Fibroblast of gingiva (primary cell): Measurements from ENCODE around the gene EPM2AIP1.
"Not testable (repeated sequence)": the region's sequence is repeated elsewhere in the genome, so short reads cannot be mapped to it uniquely, and the experiment has no call there.

Experiments used
- DNase-seq: peaks from one replicate; pipeline ENCODE4 v3.0.0-alpha.2; 2011; ENCODE audit warnings: low read depth

EPM2AIP1 gene

DNA sequence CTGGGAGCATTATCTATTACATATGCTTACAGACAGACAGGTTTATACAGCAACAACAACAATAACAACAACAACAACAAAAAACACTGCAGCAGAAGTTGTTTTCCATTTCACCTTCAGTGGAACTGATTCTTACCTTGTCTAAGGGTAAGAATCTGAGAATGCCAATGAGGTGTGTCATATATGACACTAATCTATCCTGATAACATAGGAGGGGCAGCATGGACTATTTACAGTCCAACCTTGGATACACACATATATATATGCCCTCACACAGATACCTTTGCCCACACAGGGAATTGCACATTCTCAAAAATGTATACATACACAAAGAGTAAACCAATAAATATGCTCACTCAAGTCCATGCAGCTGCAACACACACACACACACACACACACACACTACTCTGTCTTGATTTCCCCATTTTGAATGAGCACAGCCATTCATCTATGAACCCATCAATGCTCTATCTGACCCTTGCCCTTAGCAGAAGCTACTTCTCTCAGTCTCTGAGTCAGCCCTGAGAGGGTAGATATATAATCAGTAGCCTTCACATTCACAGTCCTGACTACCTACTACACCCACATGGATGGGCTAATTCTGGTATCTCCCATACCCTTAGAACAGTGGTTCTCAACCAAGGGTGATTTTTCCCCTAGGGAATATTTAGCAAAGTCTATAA is 38.3 kb downstream of the EPM2AIP1 start:
- DNase-seq: no peak

DNA sequence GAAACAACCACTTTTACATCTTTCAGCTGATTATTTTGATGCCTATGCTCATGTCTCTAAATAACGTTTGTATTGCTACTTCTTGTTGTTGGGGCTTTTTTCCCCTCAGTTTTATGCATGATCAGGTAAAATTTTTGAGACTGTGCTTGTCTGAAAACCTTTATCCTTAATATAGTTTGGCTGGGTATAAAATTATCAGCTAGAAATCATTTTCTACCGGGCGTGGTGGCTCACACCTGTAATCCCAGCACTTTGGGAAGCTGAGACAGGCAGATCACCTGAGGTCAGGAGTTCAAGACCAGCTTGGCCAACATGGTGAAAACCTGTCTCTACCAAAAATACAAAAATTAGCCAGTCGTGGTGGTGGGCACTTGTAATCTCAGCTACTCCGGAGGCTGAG is 45.1 kb downstream of the EPM2AIP1 start:
- DNase-seq: not testable (repeated sequence)

DNA sequence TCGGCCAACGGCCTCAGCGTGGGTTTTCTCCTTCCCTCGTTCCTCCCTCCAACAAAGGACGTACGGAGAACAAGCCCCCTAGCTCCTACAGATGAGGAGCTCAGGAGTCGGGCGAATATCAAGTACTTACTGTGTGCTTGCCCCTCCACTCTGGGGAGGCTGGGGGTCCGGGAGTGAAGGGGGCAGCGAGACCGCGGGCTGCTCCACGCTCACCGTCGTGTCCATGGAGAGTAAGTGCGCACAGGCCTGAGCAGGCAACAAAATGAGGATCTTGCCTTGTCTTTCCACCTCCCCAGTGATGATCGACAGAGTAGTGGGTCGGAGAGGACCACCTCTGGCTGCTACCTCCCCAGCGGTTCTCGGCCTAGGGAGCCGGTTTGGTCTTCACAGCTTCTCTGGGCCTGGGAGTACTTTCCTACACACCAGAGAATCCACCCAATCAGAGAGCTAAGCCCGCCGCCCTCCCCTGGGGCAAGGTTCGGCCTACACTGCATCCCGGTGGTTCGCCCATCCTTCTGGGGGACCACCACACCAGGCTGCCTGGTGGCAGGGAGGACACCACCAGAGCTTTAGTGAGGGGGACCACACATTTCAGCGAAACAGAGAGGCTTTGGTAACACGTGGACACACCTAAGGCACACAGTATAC is 47.5 kb downstream of the EPM2AIP1 start:
- no peak for DNase-seq

DNA sequence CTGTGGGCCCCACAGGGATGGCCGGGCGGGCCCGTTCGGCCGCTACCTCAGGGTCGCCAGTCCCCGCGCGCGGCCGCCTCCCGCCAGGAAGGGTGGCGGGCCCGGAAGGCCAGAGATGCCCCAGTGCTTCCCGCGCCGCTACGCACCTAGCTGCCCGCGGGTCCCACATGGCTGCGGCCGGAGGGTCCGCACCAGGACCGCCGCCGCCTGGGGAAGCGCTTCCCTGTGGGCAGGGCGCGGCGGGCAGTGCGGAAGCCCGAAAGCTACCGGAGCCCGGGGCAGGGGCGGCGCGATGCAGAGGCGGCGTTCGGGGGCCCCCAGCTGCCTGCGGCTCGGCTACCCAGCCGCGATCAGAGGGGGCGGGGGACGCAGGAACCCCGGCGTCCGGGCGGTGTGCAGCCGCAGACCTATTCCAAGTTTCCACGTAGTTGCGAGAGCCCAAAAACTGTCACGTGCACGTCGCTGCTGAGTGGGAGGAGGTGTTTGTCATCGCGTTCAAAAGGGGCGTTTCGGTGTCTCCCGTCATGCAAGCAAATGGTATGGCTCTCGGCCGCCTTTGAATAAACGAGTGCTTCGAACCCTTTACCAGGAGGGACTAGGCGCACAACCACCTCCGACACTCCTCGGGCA is 48.2 kb downstream of the EPM2AIP1 start, which contains the start of gene TRANK1:
Gene TRANK1 (minus strand): TSS at position 414 of the 630 bp plus-strand sequence. CDS start 245 bp downstream, at position 169.
- peak; percentile 69 for DNase-seq

DNA sequence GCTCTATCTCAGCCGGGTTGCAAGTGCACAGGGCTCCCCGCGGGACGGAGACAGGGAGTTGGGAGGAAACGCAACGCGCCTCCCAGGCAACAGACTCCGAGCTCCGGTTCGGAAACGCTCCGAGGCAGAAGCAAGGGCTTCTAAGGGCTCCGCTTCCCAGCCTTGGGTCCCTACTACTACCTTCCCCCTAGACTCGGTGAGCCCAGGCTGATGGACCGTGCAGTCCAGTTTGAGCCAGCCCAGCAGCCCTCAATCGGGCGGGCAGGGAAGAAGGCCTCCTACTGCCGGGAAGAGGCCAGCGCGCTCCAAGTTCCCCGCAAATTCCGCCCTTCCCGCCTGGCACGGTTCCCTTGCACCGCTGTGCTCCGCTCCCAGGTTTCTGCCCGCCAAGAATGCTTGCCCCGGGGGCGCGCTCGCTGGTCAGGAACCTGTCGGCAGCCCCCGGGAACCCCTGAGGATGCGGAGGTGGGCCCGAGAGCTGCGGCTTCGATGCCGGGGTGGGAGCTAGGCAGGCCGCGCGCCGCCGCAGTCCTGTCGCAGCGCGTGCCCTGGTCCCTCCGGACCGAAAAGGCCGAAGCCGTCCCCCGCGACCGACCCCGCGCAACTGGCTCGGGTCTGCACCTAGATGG is 48.8 kb downstream of the EPM2AIP1 start:
- peak; percentile 56 for DNase-seq

DNA sequence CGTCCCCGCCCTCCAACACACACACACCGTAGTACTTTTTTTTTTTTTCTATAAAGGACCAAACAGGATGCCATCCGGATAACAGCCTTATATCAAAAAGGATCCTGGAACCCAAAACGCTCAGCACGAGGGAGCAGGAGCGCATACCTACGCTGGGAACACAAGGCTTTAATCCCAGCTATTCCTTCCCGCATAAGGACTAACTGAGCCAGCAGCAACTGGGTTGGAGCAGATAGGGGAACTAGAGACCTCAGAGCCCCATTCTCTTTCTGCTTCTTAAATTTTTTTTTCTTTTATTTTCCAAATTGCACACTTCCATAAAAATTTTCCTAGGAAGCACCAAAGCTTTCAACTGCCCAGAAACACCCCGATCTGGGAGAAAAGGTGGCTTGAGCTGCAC is 49.3 kb downstream of the EPM2AIP1 start:
- no peak for DNase-seq

DNA sequence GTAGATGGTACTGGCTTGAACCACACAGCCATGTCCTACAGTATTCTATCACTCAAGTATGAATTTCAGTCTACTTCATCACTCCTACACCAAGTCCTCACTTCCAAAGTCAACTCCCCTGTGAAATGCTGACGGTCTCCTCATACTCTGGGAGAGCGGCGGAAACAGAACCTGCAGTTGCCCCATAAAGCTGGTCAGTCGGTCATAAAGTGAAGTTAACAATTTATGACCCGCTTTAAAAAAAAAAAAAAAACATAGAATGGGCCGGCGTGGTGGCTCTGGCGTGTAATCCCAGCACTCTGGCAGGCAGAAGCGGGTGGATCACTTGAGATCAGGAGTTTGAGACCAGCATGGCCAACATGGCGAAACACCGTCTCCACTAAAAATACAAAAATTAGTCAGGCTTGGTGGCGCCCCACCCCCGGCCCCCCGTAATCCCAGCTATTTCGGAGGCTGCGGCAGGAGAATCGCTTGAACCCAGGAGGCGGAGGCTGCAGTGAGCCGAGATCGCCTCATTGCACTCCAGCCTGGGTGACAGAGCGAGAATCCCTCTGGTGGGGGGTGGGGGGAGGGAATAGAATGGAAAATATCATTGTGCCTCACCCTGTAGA is 50.2 kb downstream of the EPM2AIP1 start:
- no peak for DNase-seq

DNA sequence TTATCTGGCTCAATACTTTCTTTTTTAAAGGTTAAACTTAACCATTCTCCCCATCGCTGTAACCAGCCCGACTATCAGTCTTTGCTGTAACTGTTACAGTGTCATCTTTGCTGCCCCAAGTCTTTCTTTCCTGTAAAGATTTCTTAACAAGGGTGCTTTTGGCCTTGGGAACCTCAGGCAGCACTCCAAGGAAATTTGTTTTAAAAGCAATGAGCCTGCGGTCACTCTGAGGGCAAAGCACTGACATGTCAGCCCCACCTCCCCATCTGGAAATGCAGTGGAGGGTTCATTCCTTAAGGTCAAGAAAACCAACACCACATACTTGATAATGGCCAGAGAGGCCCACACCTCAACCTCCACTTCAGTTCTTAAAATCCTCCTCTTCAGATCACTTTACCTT is 51.3 kb downstream of the EPM2AIP1 start:
- DNase-seq: peak; percentile 26

DNA sequence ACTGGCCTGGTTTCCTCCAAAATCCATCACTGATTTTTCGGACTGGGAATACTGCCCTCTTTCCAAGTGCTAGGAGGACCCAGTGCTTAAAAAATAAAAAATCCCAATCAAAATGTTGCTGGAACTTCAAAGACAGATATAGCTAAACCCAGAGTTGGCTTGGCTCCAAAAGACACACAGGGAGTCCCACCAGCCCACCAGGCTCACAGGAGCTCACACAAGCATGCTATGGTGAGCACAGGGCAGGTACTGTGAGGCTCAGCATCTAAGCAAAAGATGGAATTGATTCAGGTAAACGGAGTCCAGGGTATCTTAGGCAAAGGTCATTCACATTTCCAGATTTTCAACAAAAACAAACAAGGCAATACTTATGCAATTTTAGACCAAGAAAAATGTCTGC is 51.8 kb downstream of the EPM2AIP1 start:
- DNase-seq: no peak

DNA sequence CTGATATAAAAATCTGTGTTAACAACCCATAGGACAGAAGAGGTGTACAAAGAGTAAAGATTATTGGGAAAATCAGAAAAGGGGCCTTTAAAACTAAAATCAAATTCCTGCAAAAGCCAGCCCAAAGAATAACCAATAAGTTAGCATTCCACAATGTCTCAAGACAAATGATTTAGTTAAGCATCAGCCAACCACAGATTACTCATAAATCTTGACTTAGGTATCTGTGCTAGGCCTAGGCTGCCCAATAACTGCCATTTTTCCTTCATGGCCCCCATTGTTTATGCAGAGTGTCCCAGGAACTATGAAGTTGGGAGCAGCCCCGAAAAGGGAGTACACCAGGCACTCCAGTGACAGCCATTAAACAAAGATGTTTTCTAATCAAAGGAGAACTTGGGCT is 55.4 kb downstream of the EPM2AIP1 start:
- DNase-seq: no peak
